ENCODE data around the gene PLSCR4.

DNA sequence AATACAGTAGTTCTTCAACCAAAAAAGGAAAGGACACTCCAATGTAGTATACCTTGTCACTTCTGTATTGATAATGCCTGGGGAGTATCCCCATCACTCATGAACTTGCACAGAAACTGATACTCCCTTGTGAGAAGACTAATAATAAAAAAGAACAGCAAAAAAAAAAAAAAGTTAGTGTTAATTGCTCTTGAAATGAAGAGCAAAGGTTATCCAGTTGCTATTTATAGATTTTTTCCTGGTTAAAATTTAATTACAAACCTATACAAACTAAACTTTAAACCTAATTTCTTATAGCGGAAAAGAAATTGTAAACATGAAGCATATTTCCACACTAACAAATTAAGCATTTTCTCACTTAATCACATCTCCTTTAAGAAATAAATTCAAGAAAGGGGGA, 96.6 kb downstream of the PLSCR4 start:
- TF ChIP-seq, protein P1, sequence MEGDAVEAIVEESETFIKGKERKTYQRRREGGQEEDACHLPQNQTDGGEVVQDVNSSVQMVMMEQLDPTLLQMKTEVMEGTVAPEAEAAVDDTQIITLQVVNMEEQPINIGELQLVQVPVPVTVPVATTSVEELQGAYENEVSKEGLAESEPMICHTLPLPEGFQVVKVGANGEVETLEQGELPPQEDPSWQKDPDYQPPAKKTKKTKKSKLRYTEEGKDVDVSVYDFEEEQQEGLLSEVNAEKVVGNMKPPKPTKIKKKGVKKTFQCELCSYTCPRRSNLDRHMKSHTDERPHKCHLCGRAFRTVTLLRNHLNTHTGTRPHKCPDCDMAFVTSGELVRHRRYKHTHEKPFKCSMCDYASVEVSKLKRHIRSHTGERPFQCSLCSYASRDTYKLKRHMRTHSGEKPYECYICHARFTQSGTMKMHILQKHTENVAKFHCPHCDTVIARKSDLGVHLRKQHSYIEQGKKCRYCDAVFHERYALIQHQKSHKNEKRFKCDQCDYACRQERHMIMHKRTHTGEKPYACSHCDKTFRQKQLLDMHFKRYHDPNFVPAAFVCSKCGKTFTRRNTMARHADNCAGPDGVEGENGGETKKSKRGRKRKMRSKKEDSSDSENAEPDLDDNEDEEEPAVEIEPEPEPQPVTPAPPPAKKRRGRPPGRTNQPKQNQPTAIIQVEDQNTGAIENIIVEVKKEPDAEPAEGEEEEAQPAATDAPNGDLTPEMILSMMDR (tag by site-specific recombination; IDR thresholded peaks at IDR 0.05) = no peak
- TF ChIP-seq OVOL3 (tag by site-specific recombination; IDR thresholded peaks at IDR 0.05) = no peak
- TF ChIP-seq, protein P2, sequence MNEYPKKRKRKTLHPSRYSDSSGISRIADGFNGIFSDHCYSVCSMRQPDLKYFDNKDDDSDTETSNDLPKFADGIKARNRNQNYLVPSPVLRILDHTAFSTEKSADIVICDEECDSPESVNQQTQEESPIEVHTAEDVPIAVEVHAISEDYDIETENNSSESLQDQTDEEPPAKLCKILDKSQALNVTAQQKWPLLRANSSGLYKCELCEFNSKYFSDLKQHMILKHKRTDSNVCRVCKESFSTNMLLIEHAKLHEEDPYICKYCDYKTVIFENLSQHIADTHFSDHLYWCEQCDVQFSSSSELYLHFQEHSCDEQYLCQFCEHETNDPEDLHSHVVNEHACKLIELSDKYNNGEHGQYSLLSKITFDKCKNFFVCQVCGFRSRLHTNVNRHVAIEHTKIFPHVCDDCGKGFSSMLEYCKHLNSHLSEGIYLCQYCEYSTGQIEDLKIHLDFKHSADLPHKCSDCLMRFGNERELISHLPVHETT (tag by site-specific recombination; IDR thresholded peaks at IDR 0.05) = no peak
- TF ChIP-seq, protein P3, sequence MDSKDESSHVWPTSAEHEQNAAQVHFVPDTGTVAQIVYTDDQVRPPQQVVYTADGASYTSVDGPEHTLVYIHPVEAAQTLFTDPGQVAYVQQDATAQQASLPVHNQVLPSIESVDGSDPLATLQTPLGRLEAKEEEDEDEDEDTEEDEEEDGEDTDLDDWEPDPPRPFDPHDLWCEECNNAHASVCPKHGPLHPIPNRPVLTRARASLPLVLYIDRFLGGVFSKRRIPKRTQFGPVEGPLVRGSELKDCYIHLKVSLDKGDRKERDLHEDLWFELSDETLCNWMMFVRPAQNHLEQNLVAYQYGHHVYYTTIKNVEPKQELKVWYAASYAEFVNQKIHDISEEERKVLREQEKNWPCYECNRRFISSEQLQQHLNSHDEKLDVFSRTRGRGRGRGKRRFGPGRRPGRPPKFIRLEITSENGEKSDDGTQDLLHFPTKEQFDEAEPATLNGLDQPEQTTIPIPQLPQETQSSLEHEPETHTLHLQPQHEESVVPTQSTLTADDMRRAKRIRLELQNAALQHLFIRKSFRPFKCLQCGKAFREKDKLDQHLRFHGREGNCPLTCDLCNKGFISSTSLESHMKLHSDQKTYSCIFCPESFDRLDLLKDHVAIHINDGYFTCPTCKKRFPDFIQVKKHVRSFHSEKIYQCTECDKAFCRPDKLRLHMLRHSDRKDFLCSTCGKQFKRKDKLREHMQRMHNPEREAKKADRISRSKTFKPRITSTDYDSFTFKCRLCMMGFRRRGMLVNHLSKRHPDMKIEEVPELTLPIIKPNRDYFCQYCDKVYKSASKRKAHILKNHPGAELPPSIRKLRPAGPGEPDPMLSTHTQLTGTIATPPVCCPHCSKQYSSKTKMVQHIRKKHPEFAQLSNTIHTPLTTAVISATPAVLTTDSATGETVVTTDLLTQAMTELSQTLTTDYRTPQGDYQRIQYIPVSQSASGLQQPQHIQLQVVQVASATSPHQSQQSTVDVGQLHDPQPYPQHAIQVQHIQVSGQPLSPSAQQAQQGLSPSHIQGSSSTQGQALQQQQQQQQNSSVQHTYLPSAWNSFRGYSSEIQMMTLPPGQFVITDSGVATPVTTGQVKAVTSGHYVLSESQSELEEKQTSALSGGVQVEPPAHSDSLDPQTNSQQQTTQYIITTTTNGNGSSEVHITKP (tag by site-specific recombination; IDR thresholded peaks at IDR 0.05) = no peak
- TF ChIP-seq ZNF398 (tag by site-specific recombination; IDR thresholded peaks at IDR 0.05) = no peak
